ENCODE results near the gene AWAT1.
A peak's percentile ranks its signal among the peaks of the same experiment; 100 is the strongest.
"Not testable (repeated sequence)": the region's sequence is repeated elsewhere in the genome, so short reads cannot be mapped to it uniquely, and the experiment has no call there.

AWAT1 gene

GRCh38 chrX:70234355-70234754, at the start of gene AWAT1:
Gene AWAT1 (plus strand): TSS chrX:70234655. CDS start chrX:70234696, 41 bp downstream.
- no peak for DNase-seq (ENCODE audit: low read depth in 2 of 2)

GRCh38 chrX:70190225-70190624, 44.2 kb upstream of the AWAT1 start:
- DNase-seq (ENCODE audit: low read depth in 2 of 2), result no peak

GRCh38 chrX:70196961-70197720, 37.3 kb upstream of the AWAT1 start:
- peak; percentile 48 to 53 for DNase-seq (ENCODE audit: low read depth in 2 of 2)

GRCh38 chrX:70201732-70202131, 32.7 kb upstream of the AWAT1 start:
- no peak for DNase-seq (ENCODE audit: low read depth in 2 of 2)

- DNase-seq (ENCODE audit: low read depth in 2 of 2), result no peak
These were observed 26.0 kb upstream of the AWAT1 start for GRCh38 chrX:70208479-70208878.

- DNase-seq (ENCODE audit: low read depth in 2 of 2), result not testable (repeated sequence)
These were observed 24.9 kb upstream of the AWAT1 start for GRCh38 chrX:70209570-70209969.

GRCh38 chrX:70219938-70220764, 14.3 kb upstream of the AWAT1 start:
- no peak for DNase-seq (ENCODE audit: low read depth in 2 of 2)

GRCh38 chrX:70226048-70226447, 8.4 kb upstream of the AWAT1 start:
- no peak for DNase-seq (ENCODE audit: low read depth in 2 of 2)

GRCh38 chrX:70226687-70227086, 7.8 kb upstream of the AWAT1 start:
- DNase-seq (ENCODE audit: low read depth in 2 of 2), result no peak

- no peak for DNase-seq (ENCODE audit: low read depth in 2 of 2)
These were observed 2.8 kb upstream of the AWAT1 start for GRCh38 chrX:70231666-70232065.

- no peak for DNase-seq (ENCODE audit: low read depth in 2 of 2)
These were observed 6.3 kb downstream of the AWAT1 start for GRCh38 chrX:70240751-70241150.

- DNase-seq (ENCODE audit: low read depth in 2 of 2), result no peak
These were observed 7.0 kb downstream of the AWAT1 start for GRCh38 chrX:70241501-70241900.

GRCh38 chrX:70243601-70244000, 9.1 kb downstream of the AWAT1 start:
- DNase-seq (ENCODE audit: low read depth in 2 of 2), result not testable (repeated sequence)

- no peak for DNase-seq (ENCODE audit: low read depth in 2 of 2)
These were observed 10.4 kb downstream of the AWAT1 start for GRCh38 chrX:70244881-70245280.

- no peak for DNase-seq (ENCODE audit: low read depth in 2 of 2)
These were observed 12.8 kb downstream of the AWAT1 start for GRCh38 chrX:70247252-70247651.

GRCh38 chrX:70252491-70252890, 18.0 kb downstream of the AWAT1 start:
- no peak for DNase-seq (ENCODE audit: low read depth in 2 of 2)

- DNase-seq (ENCODE audit: low read depth in 2 of 2), result no peak
These were observed 19.1 kb downstream of the AWAT1 start for GRCh38 chrX:70253377-70254062.

- DNase-seq (ENCODE audit: low read depth in 2 of 2), result no peak
These were observed 19.6 kb downstream of the AWAT1 start for GRCh38 chrX:70254063-70254400.

GRCh38 chrX:70254909-70255308, 20.5 kb downstream of the AWAT1 start:
- no peak for DNase-seq (ENCODE audit: low read depth in 2 of 2)

GRCh38 chrX:70255452-70255851, 21.0 kb downstream of the AWAT1 start:
- no peak for DNase-seq (ENCODE audit: low read depth in 2 of 2)

- no peak for DNase-seq (ENCODE audit: low read depth in 2 of 2)
These were observed 23.2 kb downstream of the AWAT1 start for GRCh38 chrX:70257423-70258288.

- DNase-seq (ENCODE audit: low read depth in 2 of 2), result no peak
These were observed 25.6 kb downstream of the AWAT1 start, which contains the start of gene P2RY4 for GRCh38 chrX:70260104-70260503. Gene P2RY4 (minus strand): TSS chrX:70260204. CDS start chrX:70259624, 580 bp downstream.

All from stimulated activated CD4-positive, alpha-beta T cell treated with anti-CD3 and anti-CD28 coated beads, Interleukin-4, amount 100 ng/mL, for 48 hours (primary cell).